NCI-H1105 (cell line): Measurements from ENCODE around the gene NCL.
"Not testable (repeated sequence)": the region's sequence is repeated elsewhere in the genome, so short reads cannot be mapped to it uniquely, and the experiment has no call there.

Experiments
- DNase-seq: peaks from one replicate; lab custom pipeline; 2025; lab: John Stamatoyannopoulos, UW

NCL gene

DNA sequence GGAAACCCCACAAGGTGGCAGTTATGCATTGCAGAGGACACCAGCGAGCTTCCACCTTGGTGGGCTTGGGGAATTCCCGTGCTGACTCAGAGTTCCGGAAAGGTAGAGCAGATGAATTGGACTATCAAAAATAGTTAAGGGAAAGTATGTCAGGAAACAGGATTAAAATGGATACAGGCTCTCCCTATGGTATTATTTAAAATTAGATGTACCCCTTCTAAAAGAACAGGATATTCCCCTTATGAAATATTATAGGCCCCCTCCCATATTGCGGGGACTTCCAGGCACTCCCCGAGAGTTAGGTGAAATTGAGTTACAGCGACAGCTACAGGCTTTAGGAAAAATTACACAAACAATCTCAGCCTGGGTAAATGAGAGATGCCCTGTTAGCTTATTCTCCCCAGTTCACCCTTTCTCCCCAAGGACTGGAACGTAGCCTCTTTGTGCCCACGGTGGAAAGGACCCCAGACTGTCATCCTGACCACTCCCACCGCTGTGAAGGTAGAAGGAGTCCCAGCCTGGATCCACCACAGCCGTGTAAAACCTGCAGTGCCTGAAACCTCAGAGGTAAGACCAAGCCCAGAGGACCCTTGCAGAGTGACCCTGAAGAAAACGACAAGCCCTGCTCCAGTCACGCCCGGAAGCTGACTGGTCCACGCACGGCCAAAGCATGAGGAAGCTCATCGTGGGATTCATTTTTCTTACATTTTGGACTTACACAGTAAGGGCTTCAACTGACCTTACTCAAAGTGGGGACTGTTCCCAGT lies 58.5 kb downstream of the NCL start:
- DNase-seq = not testable (repeated sequence)

DNA sequence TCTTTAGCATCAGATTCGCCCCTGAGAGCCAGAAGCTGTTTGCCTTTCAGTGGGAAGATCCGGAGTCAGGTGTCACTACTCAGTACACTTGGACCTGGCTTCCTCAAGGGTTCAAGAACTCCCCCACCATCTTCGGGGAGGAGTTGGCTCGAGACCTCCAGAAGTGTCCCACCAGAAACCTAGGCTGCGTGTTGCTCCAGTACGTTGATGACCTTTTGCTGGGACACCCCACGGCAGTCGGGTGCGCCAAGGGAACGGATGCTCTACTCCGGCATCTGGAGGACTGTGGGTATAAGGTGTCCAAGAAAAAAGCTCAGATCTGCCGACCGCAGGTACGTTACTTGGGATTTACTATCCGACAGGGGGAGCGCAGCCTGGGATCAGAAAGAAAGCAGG lies 60.1 kb downstream of the NCL start:
- DNase-seq = not testable (repeated sequence)
